SK-MEL-5 (cell line): ENCODE results near the gene TYW1. TPM values are rescaled to one million over a fixed set of nuclear protein-coding genes. Genes with fewer than 3 reads are reported as not detected.
"Not testable (repeated sequence)": the region's sequence is repeated elsewhere in the genome, so short reads cannot be mapped to it uniquely, and the experiment has no call there.

ENCODE experiments used
- DNase-seq: peaks from one replicate; pipeline ENCODE4 v3.0.0-alpha.2; 2016; ENCODE audit warnings: low read depth, low spot score
- in situ Hi-C: cut with HindIII; loops from 2 replicates; pipeline ENCODE4 v1.10.0; 2016; ENCODE audit warnings: low sequenced_read_pairs, high pct_unique_total_duplicates, low pct_unique_long_range_greater_than_20kb
- total RNA-seq: library from RNA; depleted of rRNA; stranded (reverse); fragments of >200 nt; shearing (Covaris generic); gene quantifications from 2 replicates; pipeline ENCODE4 v1.2.3, GENCODE V29; 2014

TYW1 gene
- total RNA-seq, 1 experiment from 2014 or later: 23.7 TPM

DNA sequence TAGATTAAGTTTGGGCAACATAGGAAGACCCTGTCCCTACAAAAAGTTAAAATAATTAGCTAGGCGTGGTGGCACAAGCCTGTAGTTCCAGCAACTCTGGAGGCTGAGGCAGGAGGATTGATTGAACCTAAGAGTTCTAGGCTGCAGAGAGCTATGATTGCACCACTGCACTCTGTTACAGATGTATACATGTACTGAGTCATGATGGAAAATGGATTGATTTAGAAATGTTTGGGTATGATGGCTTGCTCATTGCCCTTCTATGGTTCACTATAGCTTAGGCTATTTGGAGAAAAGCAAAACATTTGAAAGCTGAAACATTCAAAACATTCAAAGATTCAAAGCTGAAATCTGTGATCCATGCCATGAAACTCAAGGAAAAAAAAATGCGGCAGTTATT, 17.6 kb upstream of the TYW1 start:
- DNase-seq, in situ Hi-C loops: not testable (repeated sequence)

DNA sequence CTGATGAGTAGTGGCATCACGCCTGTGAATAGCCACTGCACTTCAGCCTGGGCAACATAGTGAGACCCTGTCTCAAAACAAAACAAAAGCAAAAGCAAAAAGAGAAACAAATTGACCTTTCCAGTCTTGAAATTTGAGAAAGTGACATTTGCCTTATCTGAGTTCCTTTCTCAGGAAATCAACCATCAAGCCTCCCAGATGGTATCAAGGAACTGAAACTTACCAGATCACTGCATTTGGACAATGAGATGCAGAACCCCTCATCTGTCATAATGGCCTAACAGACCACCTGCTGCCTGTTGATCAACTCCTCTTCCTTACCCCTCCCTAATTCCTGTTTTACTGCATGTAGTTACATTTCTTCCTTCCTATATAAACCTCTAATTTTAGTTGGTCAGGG, 16.3 kb upstream of the TYW1 start:
- in situ Hi-C loops: not testable (repeated sequence)

DNA sequence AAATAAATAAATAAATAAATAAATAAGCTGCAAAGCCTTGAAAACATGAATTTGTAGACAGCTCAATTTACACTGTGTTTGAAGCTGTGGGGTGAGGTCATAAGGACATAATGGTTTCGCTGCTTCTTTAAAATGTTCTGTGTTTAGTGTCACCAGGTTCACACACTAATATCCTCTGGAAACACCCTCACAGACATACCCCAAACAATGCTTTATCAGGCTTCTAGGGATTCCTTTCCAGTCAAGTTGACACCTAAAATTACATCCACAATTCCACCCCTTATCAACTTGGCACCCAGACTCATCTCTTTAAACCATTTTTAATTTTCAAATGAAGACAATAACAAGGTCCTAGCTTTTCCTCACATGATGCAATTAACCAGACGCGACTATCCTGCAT, 7.1 kb upstream of the TYW1 start:
- in situ Hi-C loops, DNase-seq: not testable (repeated sequence)

More for the DNA sequence above, 16.3 kb upstream of the TYW1 start:
- not testable (repeated sequence) for DNase-seq

DNA sequence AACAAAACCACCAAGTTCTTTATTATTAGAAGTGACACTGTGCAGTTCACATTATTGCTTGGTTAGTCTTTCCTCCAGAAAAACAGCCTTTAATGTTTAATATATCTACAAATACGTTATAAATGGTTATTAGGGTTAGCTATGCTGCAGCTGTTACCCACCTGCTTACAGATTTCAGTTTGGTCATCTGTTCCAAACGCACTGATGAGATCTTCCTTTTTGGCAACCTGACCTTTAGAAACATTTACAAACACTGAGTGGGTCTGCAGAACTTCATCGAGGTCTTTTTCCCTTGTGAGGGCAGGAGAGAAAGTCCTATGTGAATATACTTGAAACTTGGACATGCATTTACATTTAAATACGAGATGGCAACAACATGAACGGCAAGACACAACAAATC, 2.6 kb upstream of the TYW1 start:
- in situ Hi-C loops, DNase-seq: not testable (repeated sequence)

DNA sequence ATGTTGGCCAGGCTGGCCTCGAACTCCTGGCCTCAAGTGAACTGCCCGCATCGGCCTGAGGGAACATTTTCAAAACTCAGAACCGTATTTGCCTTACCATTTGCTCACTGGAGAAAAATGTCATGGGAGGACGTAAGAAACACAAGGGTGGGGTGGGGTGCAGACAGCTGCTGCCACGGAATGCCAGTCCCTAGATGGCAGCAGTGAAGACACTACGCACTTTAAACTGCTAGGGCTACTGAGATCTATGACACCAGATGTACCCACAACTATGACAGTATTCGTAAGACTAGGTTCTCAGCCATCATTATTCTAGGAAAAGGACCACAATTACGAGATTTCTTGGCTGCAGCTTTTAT, 2.0 kb upstream of the TYW1 start:
- DNase-seq: peak; percentile 77
- in situ Hi-C loops: not testable (repeated sequence)

DNA sequence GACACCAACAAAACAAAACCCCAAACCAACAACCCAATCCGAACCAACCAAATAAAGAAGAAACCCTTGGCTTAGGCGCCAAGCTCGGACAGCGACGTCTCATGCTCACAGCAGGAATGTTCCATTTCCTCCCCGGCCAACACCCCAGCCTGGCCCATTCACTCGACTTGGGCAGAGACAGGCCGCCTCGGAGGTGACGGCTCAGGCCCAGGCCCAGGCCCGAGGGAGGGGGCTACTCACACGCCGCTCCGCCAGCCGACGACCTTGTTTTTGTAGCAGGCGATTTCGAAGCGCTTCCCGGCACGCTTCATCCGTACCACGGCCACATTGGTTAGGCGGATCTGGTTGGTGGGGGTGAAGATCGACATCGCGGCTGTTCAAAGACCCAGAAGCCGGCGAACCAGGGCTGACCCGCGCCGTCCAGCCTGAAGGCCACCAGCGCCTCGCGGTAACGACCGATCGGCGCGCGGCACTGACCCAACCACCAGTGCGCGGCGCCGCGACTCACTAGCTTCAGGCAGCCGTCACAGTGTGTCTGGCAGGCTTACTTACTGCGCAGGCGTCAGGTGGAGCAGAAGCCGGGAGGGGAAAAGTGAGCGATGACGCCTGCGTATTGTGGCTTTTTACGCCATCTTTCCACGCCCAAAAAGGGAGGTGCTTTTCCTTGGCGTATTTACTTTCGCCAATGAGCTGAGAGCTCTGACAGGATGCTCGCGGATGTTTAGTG, 1.4 kb upstream of the TYW1 start, which contains the start of gene SBDS:
Gene SBDS, minus strand, starts transcription at position 537 of the 727 bp plus-strand sequence. Its CDS starts 169 bp downstream, at position 368.
- peak; percentile 100 for DNase-seq
- in situ Hi-C loops: not testable (repeated sequence)

DNA sequence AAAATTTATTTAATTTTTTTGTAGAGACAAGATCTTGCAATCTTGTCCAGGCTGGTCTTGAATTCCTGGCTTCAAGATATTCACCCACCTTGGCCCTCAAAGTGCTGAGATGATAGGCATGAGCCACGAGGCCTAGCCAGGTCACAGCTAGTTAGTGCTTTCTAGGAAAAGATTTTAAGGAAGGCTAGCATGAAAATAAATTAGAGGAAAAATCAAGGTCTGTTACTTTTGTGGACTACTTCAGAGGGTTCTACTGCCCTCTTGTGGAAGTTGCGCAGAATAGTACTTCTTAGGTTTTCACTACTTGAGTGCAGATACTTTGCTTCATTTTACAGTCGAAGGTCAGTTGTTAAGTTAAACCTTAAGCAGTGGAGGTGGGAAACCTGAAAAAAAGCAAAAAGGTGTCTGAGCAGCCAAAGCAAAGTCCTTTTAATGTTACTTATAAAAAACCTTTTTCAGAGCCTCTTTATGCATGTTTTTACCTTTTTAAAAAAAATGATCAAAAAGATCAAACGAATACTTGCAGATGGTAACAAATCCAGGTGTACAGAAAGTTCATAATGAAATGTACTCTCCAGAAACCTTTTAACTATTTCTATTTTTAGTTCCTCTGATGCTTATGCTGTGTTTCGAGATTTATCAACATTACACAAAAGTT, 4.1 kb downstream of the TYW1 start:
- DNase-seq: peak; percentile 22

DNA sequence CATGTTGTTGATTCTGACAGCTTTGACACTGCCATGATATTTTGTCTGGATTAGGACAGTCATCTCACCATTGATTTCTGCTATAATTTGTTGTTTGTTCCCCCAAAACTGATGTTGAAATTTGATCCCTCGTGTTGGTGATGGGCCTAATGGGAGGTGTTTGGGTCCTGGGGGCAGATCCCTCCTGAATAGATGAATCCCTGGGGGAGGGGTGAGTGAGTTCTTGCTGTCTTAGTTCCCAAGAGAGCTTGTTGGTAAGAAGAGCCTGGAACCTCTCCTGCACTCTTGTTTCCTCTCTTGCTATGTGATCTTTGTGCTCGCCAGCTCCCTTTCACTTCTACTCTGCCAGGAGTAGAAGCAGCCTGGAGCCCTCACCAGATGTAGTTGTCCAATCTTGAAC, 7.5 kb downstream of the TYW1 start:
- DNase-seq, in situ Hi-C loops: not testable (repeated sequence)

More for the DNA sequence above, 4.1 kb downstream of the TYW1 start:
- in situ Hi-C loops: not testable (repeated sequence)

DNA sequence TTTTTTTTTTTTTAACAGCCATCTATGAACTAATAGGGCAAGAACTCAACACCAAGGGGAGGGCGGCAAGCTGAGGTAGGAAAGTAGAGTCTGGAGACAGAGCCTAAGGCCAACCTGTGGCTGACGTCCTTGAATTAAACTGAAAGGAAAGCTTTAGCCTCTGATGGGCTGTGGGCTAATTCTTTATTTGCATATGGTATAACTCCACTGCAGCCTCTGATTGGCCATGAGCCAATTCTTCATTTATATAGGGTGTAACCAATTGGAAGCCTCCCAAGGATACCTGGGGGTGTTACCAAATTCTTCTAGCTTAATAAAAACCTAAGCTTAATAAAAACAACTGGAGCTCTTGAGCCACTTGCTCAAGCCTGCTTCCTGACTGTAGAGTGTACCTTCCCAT, 10.3 kb downstream of the TYW1 start:
- DNase-seq: no peak
- in situ Hi-C loops: no loop called here

DNA sequence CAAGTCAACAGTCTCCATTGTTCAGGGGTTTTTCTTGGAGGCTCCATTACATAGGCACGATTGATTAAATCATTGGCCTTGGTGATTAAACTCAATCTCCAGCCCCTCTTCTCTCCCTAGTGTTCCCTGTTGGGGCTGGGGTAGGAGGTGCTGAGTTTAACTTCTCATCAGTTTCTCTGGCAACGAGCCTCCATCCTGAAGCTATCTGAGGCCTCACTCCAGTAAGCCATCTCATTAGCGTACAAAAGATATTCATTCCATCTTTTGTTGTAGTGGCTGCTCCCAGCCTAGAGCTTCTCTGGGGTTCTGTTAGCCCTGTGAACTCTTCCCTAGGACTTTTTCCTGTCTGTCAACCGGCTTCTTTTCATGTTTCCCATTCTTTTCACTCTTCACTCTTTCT, 11.6 kb downstream of the TYW1 start:
- in situ Hi-C loops: no loop called here
- no peak for DNase-seq

DNA sequence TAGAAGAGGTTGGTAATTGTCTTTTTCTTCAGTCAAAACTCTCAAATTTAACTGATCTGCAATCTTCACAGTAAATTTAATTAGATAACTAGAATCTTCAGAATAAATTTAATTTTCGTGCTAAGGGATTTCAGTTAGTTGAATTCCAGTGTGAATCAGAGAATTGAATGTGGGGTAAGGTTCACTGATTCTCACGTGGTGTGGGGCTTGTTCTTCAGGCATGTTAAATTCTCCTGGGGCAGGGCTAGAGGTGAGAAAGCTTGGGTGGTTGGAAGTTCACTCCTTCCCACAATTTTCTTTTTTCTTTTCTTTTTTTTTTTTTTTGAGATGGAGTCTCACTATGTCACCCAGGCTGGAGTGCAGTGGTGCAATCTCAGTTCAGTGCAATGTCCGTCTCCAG, 13.0 kb downstream of the TYW1 start:
- in situ Hi-C loops, DNase-seq: not testable (repeated sequence)

DNA sequence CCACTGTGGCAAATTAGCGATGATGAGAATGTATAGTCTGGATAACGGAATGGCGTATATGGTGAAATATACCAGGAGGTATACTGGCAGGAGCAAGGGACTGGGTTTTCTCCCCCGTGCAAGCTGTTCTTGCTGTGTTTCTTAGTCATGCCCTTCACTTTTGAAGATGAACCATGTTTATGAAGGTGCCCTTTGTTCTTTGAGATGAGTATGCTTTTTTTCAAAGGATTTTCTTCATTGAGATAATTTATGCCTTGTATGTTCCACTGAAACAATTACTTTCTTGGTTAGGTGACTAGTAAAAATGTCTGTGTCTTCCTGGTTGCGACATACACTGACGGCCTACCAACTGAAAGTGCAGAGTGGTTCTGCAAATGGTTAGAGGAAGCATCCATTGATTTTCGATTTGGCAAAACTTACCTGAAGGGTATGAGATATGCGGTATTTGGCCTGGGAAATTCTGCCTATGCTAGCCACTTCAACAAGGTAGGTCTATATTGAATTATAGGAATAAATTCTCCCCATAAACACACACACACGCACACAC, 17.5 kb downstream of the TYW1 start:
- in situ Hi-C loops: not testable (repeated sequence)

DNA sequence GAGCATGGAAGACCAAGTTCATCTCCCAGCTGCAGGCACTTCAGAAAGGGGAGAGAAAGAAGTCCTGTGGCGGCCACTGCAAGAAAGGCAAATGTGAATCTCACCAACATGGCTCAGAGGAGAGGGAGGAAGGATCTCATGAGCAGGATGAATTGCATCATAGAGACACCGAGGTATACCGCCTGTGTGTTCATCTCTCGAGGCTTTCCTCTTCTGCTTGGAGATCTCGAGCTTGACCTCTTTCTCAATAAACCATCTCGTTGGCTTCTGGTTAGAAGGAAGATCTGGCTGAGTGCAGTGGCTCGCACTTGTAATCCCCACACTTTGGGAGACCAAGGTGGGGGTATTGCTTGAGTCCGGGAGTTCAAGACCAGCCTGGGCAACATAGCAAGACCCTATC, 21.3 kb downstream of the TYW1 start:
- in situ Hi-C loops, DNase-seq: not testable (repeated sequence)

More for the DNA sequence above, 17.5 kb downstream of the TYW1 start:
- DNase-seq: peak; percentile 78

DNA sequence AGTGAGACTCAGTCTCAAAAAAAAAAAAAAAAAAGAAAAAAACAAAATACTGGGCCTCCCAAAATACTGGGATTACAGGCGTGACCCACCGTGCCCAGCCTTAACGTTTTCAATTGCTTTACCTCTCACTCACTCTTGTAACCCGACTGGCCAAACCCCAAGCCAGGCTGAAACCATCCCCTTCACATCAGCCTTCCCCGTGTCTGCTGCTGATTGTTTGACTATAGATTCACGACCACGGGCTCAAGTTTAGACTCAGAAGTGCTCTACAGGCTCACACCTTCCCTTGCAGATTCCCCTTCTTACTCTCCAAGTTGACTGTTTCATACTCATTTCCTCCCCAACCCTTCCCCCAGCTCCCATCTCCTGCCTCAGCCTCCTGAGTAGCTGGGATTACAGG, 22.3 kb downstream of the TYW1 start:
- in situ Hi-C loops: no loop called here
- no peak for DNase-seq

DNA sequence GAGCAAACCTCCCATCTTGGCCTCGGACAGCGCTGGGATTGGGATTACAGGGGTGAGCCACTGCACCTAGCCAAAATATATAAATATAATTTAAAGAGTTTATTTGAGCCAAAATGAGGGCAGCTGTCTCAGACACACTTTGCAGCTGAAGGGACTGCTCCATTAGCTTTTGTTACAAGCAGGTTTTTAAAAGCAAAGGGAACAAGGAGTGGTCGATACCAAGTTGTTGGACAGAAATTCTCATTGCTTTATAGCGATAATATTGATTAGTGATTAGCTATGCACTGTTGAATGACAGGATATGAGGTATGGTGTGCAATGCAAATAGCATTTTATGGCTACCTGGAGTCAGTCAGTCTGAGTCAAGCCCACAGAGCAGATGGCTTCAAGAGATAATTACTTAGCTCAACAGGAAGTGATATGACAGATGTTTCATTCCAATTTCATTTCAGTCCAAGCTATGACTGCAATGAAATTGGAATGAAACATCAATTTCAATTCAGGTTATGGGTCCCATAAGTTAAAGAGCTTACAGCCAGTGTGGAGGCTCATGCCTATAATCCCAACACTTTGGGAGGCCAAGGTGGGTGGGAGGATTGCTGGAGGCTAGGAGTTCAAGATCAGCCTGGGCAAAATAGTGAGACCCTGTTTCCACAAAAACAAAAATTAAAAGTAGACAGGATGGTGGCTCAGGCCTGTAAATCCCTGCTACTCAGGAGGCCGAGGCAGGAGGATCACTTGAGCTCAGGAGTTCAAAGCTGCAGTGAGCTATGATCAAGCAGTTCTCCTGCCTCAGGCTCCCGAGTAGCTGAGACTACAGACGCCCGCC, 23.1 kb downstream of the TYW1 start:
- in situ Hi-C loops: no loop called here
- no peak for DNase-seq

DNA sequence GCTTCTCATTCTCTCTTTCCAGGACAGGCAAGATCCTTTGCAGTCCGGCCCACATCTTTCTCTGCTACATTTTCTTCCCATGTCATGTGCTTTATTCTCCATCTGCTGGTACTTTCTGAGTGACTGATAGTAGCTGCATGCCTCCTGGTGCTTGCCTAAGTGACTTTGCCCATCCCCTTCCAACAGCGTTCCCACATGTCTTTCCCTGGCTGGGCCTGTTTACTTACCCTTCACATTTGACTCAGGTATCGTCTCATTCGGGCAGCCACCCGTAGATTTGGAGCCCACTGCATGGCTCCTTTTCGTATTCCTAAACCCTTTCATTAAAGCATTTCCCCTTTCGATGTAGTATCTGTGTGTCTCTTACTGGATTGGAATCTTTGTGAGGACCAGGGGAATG, 24.6 kb downstream of the TYW1 start:
- in situ Hi-C loops: no loop called here
- no peak for DNase-seq

DNA sequence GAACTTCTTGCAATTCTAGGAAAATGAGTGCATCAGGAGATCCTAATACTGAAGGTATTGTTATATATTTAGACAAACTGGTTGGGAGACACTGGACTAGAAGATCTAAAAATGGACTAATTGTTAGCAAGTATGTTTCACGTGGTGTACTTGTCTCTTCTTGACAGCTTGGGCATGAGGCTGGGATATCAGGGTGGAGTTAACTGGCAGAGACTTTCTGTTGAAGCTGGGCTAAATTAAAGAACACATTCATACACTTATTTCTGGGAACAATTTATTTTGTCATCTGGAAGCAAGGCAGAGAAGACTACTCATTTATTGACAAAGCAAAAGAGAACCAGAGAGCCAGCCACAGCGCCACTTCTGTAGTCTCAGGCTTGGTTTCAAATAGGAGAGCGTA, 25.9 kb downstream of the TYW1 start:
- peak; percentile 88 for DNase-seq
- in situ Hi-C loops: no loop called here

DNA sequence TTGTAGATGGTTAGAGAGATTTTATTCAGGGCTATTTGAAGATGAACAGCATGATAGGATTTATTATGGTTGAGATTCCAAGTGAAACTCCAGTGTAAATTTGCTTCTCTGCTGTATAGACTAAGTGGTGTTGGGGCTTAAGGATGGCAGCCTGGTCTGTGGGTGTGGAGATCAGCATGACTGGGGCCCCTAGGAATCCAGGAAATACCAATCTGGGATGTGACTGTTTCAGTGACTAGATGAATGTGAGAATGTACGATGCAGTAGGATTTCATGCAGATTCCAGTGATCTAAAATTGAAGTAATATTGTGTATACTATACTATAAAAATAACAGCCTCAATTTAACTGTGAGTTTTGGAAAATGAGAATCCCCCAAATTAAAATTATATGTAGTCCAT, 28.8 kb downstream of the TYW1 start:
- DNase-seq, in situ Hi-C loops: not testable (repeated sequence)
